ENCODE data around the gene SMCHD1. TPM values are rescaled to one million over a fixed set of nuclear protein-coding genes. Genes with fewer than 3 reads are reported as not detected.

Gene SMCHD1
- total and polyA plus RNA-seq, 4 donors: 4.4 to 49.0 (median 25.4) TPM

DNA sequence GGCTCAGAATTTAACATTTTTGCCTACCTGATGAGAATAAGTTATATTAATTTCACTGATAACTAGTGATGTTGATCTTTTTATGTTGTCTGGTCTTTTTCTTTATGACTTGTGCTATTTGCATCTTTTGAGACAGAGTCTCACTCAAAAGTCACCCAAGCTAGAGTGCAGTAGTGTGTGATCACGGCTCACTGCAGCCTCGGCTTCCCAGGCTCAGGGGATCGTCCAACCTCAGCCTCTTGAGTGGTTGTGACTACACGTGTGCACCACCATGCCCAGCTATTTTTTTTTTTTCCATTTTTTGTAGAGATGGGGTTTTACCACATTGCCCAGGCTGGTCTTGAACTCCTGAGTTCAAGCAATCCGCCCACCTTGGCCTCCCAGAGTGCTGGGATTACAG is 7.5 kb downstream of the SMCHD1 start:
- no peaks in the 10 kb centered on the region for H3K27me3 ChIP-seq (ENCODE audit: control insufficient read depth in 4 of 4, insufficient read depth in 4 of 4, low read length in 3 of 4)
- peaks cover 3 to 6% (median 5%) of the 10 kb centered on the region in 4 donors for H3K4me1 ChIP-seq (ENCODE audit: control insufficient read depth in 4 of 4, insufficient read depth in 4 of 4, low read length in 3 of 4)
- no peak for TF ChIP-seq EGR1 (IDR thresholded peaks at IDR 0.05; ENCODE audit: low read depth in 2 of 2)
- TF ChIP-seq JUND (IDR thresholded peaks at IDR 0.05): no peak
- TF ChIP-seq SP1 (IDR thresholded peaks at IDR 0.05): no peak
- TF ChIP-seq, protein P1, sequence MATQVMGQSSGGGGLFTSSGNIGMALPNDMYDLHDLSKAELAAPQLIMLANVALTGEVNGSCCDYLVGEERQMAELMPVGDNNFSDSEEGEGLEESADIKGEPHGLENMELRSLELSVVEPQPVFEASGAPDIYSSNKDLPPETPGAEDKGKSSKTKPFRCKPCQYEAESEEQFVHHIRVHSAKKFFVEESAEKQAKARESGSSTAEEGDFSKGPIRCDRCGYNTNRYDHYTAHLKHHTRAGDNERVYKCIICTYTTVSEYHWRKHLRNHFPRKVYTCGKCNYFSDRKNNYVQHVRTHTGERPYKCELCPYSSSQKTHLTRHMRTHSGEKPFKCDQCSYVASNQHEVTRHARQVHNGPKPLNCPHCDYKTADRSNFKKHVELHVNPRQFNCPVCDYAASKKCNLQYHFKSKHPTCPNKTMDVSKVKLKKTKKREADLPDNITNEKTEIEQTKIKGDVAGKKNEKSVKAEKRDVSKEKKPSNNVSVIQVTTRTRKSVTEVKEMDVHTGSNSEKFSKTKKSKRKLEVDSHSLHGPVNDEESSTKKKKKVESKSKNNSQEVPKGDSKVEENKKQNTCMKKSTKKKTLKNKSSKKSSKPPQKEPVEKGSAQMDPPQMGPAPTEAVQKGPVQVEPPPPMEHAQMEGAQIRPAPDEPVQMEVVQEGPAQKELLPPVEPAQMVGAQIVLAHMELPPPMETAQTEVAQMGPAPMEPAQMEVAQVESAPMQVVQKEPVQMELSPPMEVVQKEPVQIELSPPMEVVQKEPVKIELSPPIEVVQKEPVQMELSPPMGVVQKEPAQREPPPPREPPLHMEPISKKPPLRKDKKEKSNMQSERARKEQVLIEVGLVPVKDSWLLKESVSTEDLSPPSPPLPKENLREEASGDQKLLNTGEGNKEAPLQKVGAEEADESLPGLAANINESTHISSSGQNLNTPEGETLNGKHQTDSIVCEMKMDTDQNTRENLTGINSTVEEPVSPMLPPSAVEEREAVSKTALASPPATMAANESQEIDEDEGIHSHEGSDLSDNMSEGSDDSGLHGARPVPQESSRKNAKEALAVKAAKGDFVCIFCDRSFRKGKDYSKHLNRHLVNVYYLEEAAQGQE (IDR thresholded peaks at IDR 0.05): no peak
- no peak for TF ChIP-seq GABPA (IDR thresholded peaks at IDR 0.05 in 1 of 2, conservative IDR thresholded peaks at IDR 0.05 in 1 of 2)
- no peak for TF ChIP-seq HNF4G (IDR thresholded peaks at IDR 0.05)
- no peak for TF ChIP-seq RAD21 (IDR thresholded peaks at IDR 0.05)
- no peak for TF ChIP-seq TAF1 (conservative IDR thresholded peaks at IDR 0.05)
- no peak for TF ChIP-seq NR2F2 (IDR thresholded peaks at IDR 0.05)
- TF ChIP-seq YY1 (IDR thresholded peaks at IDR 0.05): no peak
- no peak for TF ChIP-seq ZBTB33 (IDR thresholded peaks at IDR 0.05)
- no peak for TF ChIP-seq FOXA1 (IDR thresholded peaks at IDR 0.05)
- TF ChIP-seq ATF3 (IDR thresholded peaks at IDR 0.05): no peak
- no peak for TF ChIP-seq RXRA (IDR thresholded peaks at IDR 0.05)
- H3K9me3 ChIP-seq (ENCODE audit: control insufficient read depth in 4 of 4, low read length in 3 of 4): no peaks in the 10 kb centered on the region
- no peak overlapping the region for H3K27ac ChIP-seq (ENCODE audit: low read depth in 1 of 2, low read length in 2 of 2)
- H3K36me3 ChIP-seq (ENCODE audit: control insufficient read depth in 4 of 4, insufficient read depth in 3 of 4, low read depth in 1 of 4, low read length in 3 of 4): peaks cover 0 to 9% (median 7%) of the 10 kb centered on the region in 4 donors
- H3K4me3 ChIP-seq (ENCODE audit: low read depth in 1 of 3, low read length in 3 of 3): no peak overlapping the region
- WGBS: 90% methylated on average over 5 of the region's 5 CpGs
- H3K9ac ChIP-seq (ENCODE audit: low read depth in 1 of 2, low read length in 2 of 2): no peak overlapping the region
- DNase-seq (ENCODE audit: low spot score): no peak

DNA sequence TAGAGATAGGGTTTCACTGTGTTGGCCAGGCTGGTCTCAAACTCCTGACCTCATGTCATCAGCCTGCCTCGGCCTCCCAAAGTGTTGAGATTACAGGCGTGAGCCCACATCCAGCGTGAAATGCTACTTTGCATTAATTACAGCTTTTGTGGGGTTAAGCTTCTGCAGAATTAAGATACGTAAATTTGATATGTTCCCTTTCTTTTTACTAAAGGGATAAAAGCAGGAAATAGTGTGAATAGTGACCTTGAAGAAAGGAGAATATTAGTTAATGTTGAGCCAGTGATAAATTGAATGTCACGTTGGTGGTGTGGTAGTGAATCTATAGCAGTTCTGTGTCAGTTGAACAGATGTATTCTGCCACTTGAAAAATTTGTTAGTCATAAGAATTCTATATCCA is 16.9 kb downstream of the SMCHD1 start:
- no peak overlapping the region for H3K27ac ChIP-seq (ENCODE audit: low read depth in 1 of 2, low read length in 2 of 2)
- WGBS: 95% methylated on average over 5 of the region's 5 CpGs
- H3K9ac ChIP-seq (ENCODE audit: low read depth in 1 of 2, low read length in 2 of 2): no peak overlapping the region
- TF ChIP-seq JUND (IDR thresholded peaks at IDR 0.05) (no peak), NR2F2 (IDR thresholded peaks at IDR 0.05) (no peak), TAF1 (conservative IDR thresholded peaks at IDR 0.05) (no peak), YY1 (IDR thresholded peaks at IDR 0.05) (no peak), CTCF (IDR thresholded peaks at IDR 0.05; ENCODE audit: low read depth, low read length, missing input control) (no peak), HNF4G (IDR thresholded peaks at IDR 0.05) (no peak), RAD21 (IDR thresholded peaks at IDR 0.05) (no peak), GABPA (IDR thresholded peaks at IDR 0.05 in 1 of 2, conservative IDR thresholded peaks at IDR 0.05 in 1 of 2) (no peak), RXRA (IDR thresholded peaks at IDR 0.05) (no peak)
- no peaks in the 10 kb centered on the region for H3K9me3 ChIP-seq (ENCODE audit: control insufficient read depth in 4 of 4, low read length in 3 of 4)
- peaks cover 5 to 47% (median 28%) of the 10 kb centered on the region in 4 donors for H3K36me3 ChIP-seq (ENCODE audit: control insufficient read depth in 4 of 4, insufficient read depth in 3 of 4, low read depth in 1 of 4, low read length in 3 of 4)
- H3K4me1 ChIP-seq (ENCODE audit: control insufficient read depth in 4 of 4, insufficient read depth in 4 of 4, low read length in 3 of 4): no peaks in the 10 kb centered on the region
- H3K4me3 ChIP-seq (ENCODE audit: low read depth in 1 of 3, low read length in 3 of 3): no peak overlapping the region
- DNase-seq (ENCODE audit: low spot score): no peak
- no peaks in the 10 kb centered on the region for H3K27me3 ChIP-seq (ENCODE audit: control insufficient read depth in 4 of 4, insufficient read depth in 4 of 4, low read length in 3 of 4)

Data from liver (tissue), 9 donors.